Mesodermal cell (in vitro differentiated cells): ENCODE results near the gene PTPN20. TPM values are rescaled to one million over a fixed set of nuclear protein-coding genes. Genes with fewer than 3 reads are reported as not detected.
"Not testable (repeated sequence)": the region's sequence is repeated elsewhere in the genome, so short reads cannot be mapped to it uniquely, and the experiment has no call there.

ENCODE experiments used
- H3K27ac ChIP-seq: 2 replicates; pipeline ENCODE4 v1.7.0; 2013; ENCODE audit warnings: mild to moderate bottlenecking, low read depth, low read length, moderate library complexity; ENCODE audit not compliant: severe bottlenecking
- H3K36me3 ChIP-seq: 2 replicates; pipeline ENCODE4 v1.7.1; 2013; ENCODE audit warnings: mild to moderate bottlenecking, low read length, moderate library complexity; ENCODE audit not compliant: control insufficient read depth, insufficient read depth
- H3K4me1 ChIP-seq: one replicate; pipeline ENCODE4 v1.7.1; 2013; ENCODE audit warnings: mild to moderate bottlenecking, low read length; ENCODE audit not compliant: insufficient read depth, control insufficient read depth, poor library complexity, severe bottlenecking
- H3K4me3 ChIP-seq: 2 replicates; pipeline ENCODE4 v1.7.0; 2013; ENCODE audit warnings: low read length, control low read depth, mild to moderate bottlenecking; ENCODE audit not compliant: insufficient read depth, poor library complexity, severe bottlenecking; ENCODE audit errors: extremely low read depth
- H3K9me3 ChIP-seq: 2 replicates; pipeline ENCODE4 v1.7.1; 2013; ENCODE audit warnings: mild to moderate bottlenecking, low read length, moderate library complexity; ENCODE audit not compliant: control insufficient read depth
- WGBS, 2 experiments: methylation state at CpG; one replicate each; pipeline ENCODE4 v1.1.5; 2013; ENCODE audit warnings: missing lambda C conversion rate in 2 of 2; ENCODE audit not compliant: insufficient coverage in 2 of 2; 5-methylcytosine and 5-hydroxymethylcytosine counted together
- polyA plus RNA-seq, 2 experiments: library from polyadenylated mRNA; stranded (reverse); fragments of 50-300 nt; gene quantifications; one replicate each; pipeline ENCODE4 v1.2.3, GENCODE V29; 2013

Gene PTPN20
- polyA plus RNA-seq (2013, experiment 1 of 2) = not detected
- not detected for polyA plus RNA-seq (2013, experiment 2 of 2)

DNA sequence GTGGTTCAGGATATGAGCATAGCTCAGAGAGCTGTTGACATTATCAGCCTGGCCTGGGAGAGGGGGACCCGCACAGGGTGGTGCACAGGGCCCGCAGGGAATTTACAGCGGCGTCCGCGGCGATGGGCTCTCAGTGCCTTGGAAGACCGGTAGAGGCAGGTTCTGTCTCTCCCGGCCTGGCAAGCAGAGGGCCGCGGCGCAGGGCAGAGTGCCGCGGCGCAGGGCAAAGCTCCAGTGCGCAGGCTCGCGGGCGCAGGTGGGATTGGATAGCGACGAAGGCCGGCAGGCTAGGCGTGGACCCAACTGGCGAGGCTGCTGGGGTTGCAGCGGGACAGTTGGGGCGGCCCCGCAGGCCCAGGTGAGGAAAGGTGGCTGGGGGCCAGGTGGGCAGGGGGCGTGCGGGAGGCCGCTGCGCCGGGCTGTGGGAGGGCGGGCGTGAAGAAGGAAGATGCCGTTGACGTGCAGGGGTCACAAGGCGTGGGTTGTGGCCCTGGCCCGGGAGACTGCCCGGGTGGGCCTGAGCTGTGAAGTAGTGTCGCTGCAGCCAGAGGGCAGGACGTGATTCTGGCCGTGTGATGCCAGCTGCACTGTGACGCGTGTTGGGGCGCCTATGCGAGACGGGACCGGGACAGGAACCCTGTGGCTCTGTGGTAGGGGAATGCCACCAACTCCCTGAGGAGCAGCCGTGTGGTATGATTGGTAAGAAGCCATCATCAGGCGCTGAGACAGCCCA is at the start of gene PTPN20:
PTPN20 (plus strand) TSS at position 285 of the 733 bp plus-strand sequence. CDS start 21,072 bp downstream, outside the sequence.
- not testable (repeated sequence) for H3K36me3 ChIP-seq, H3K4me1 ChIP-seq, H3K27ac ChIP-seq, H3K4me3 ChIP-seq, H3K9me3 ChIP-seq
- WGBS, 2 experiments = 99 to 100% methylated on average over 8 to 9 of the region's 50 CpGs

DNA sequence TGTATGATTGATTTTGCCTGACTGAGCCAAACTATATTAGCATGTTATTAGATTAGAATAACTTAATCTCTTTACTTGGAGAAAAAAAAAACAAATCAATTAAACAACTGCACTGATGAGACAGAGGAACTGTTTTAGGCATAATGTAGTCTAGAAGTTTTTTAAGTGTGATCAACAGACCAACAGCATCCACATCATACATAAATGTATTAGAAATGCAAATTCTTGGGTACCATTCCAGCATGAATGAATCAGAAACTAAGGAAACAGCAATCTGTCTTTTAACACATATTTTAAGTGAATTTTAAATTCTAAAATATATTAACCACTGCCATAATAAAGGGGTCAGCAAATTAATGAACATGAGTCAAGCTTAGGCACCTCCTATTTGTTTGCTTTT is 41.5 kb upstream of the PTPN20 start:
- not testable (repeated sequence) for H3K4me3 ChIP-seq, H3K4me1 ChIP-seq, H3K36me3 ChIP-seq, H3K27ac ChIP-seq, H3K9me3 ChIP-seq

DNA sequence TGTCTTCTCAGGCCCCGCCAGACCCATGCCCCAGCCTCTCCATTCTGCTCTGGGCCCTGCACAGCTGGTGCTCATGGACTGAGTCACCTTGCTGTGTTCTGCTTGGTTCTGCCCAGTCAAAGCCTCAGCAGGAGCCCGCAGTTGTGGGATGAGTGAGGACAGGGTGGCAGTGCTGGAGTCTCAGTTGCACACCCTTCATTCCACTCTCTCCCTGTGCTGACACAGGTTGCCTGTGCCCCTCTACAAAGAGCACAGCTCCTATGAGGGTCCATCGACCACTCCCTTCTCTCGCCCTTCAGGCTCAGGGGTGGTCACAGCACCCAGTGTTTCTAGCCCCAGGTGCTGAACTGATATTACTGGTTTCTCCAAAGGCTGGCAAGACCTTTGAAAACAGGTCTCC is 39.6 kb upstream of the PTPN20 start:
- H3K9me3 ChIP-seq, H3K27ac ChIP-seq, H3K4me1 ChIP-seq, H3K4me3 ChIP-seq, H3K36me3 ChIP-seq: not testable (repeated sequence)
- 60 to 79% methylated on average over 2 of the region's 4 CpGs for WGBS, 2 experiments

GRCh38 chr10:46875304-46875703 is 35.9 kb upstream of the PTPN20 start:
- not testable (repeated sequence) for H3K4me1 ChIP-seq, H3K9me3 ChIP-seq, H3K36me3 ChIP-seq, H3K4me3 ChIP-seq, H3K27ac ChIP-seq
- no CpG with 5 or more reads among the region's 6 CpGs for WGBS, 2 experiments

DNA sequence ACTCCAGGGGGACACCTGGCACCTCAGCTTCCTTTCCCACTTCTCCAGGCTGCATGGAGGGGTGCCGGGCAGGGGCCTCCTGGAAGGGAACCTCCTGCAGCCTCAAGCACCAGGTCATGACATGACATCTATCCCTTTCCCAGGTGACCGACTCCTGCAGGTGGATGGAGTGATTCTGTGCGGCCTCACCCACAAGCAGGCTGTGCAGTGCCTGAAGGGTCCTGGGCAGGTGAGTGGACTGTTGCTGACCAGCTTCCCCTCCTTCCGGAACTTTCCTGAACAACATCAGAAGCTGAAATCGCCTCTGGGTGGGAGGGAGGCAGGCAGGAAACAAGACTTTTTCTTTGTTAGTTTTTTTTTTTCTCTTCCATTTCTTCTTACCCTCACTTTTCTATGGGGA is 34.5 kb upstream of the PTPN20 start:
- H3K4me3 ChIP-seq, H3K36me3 ChIP-seq, H3K9me3 ChIP-seq, H3K27ac ChIP-seq, H3K4me1 ChIP-seq: not testable (repeated sequence)
- WGBS, 2 experiments = 100% methylated on average over 1 of the region's 5 CpGs; no CpG with 5 or more reads in 1 of the 2 experiments

DNA sequence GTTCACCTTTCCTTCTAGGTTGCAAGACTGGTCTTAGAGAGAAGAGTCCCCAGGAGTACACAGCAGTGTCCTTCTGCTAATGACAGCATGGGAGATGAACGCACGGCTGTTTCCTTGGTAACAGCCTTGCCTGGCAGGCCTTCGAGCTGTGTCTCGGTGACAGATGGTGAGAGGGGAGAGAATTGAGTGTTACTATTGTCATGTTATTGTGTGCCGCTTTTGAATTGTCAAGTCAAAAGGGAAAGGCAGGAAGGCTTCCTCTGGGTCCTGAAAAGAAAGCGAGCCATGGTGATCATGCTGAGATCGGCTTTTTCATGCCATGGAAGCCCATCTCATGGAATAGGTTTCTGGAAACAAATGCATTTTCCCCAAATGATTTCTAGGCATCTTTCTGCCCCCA is 32.5 kb upstream of the PTPN20 start:
- H3K9me3 ChIP-seq, H3K36me3 ChIP-seq, H3K4me3 ChIP-seq, H3K27ac ChIP-seq, H3K4me1 ChIP-seq: not testable (repeated sequence)
- WGBS, 2 experiments = 41 to 44% methylated on average over 6 to 7 of the region's 7 CpGs

- H3K4me3 ChIP-seq, H3K4me1 ChIP-seq, H3K9me3 ChIP-seq, H3K36me3 ChIP-seq, H3K27ac ChIP-seq: not testable (repeated sequence)
- 83 to 95% methylated on average over 3 to 4 of the region's 11 CpGs for WGBS, 2 experiments
These were observed 20.2 kb upstream of the PTPN20 start for GRCh38 chr10:46890813-46891611.

DNA sequence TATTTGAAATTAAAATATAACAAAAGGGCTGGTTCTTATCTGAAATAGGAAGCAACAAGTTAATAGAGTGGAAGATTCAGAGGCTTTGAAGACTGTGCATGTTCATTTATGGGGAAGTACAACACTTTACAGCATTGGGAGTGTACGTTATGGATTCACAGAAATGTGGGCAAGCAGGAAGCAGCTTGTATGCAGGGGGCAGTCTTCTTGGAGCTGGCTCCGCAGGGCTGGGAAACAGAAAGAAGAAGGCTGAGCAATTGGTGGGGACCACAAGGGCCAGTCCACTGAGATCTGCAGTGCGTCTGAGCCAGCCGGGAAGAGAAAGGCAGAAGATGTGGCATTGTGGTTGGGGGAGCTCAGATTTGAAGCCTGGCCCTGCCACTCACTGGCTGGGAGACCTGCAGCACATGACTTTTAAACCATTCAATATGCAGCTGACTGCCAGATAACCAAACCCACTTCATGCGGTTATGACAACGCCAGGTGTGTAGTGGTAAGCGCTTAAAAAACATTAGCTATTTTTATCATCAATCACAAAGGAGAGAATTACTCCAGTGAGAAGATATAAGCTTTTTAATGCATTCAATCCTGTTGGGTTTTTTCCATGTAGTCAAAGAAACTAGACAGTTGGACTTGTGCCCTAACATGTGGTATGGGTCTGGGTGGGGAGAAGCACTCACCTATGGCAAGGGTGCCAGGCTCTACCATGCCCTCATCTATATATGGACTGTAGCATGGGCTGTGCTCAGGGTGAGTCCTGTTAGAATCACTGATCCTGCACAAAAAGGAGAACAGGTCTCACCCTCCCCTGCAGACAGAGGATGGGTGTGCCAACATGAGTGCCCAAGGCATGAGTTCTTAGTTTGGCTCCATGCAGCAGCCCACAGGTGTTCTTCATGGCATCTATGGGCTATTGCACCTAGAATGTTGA is 14.2 kb upstream of the PTPN20 start:
- H3K27ac ChIP-seq, H3K4me1 ChIP-seq, H3K9me3 ChIP-seq, H3K36me3 ChIP-seq, H3K4me3 ChIP-seq: not testable (repeated sequence)
- WGBS, 2 experiments = 60% methylated on average over 1 of the region's 7 CpGs; no CpG with 5 or more reads in 1 of the 2 experiments

DNA sequence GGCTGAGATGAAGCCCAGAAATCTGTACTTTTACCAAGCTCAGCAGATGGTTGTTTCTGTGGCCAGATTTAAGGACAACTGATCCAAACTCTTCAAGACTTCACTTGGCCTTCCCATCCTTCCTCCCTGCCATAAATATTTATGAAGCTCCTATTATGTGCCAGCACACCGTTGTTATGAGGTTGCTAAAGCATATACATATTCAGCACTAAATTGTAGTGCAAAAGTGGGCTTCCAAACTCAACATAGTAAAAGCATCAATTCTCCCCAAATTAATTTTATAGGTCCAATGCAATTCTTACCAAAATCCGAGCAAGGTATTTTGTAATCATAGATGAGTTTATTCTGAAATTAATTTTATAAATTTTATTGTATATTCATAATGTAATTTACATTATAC is 10.0 kb upstream of the PTPN20 start:
- WGBS, 2 experiments = no CpG with 5 or more reads among the region's 2 CpGs

GRCh38 chr10:46903874-46904273 is 7.4 kb upstream of the PTPN20 start:
- H3K27ac ChIP-seq, H3K9me3 ChIP-seq, H3K4me3 ChIP-seq, H3K4me1 ChIP-seq, H3K36me3 ChIP-seq: not testable (repeated sequence)
- no CpG with 5 or more reads among the region's 5 CpGs for WGBS, 2 experiments

More for the DNA sequence above, 10.0 kb upstream of the PTPN20 start:
- not testable (repeated sequence) for H3K36me3 ChIP-seq, H3K4me1 ChIP-seq, H3K4me3 ChIP-seq, H3K9me3 ChIP-seq, H3K27ac ChIP-seq
